Measurements from ENCODE around the gene HMCN2.
A peak's percentile ranks its signal among the peaks of the same experiment; 100 is the strongest.

HMCN2 gene

GRCh38 chr9:130451509-130452388, 186.2 kb downstream of the HMCN2 start:
- no peak for DNase-seq (ENCODE audit: low read depth)

DNA sequence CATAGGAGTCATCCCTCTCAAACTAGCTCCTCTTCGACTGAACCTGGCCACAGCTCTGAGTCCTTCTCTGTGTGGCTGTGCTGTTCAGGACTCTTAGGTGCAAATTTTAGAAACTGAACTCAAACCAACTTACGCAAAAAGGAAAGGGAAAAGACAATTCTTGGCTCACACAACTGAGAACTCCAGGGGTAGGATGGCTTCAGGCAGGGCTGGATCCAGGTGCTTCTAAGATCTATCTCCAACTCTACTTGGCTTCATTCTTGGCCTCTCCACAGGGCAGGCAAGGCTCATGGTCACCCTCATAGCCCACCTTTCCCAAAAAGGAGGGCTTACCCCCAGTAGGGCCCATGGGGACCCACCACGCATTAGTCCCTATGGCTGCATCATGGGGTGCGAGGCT, 187.3 kb downstream of the HMCN2 start:
- no peak for DNase-seq (ENCODE audit: low read depth)

GRCh38 chr9:130453487-130453886, 187.9 kb downstream of the HMCN2 start:
- no peak for DNase-seq (ENCODE audit: low read depth)

DNA sequence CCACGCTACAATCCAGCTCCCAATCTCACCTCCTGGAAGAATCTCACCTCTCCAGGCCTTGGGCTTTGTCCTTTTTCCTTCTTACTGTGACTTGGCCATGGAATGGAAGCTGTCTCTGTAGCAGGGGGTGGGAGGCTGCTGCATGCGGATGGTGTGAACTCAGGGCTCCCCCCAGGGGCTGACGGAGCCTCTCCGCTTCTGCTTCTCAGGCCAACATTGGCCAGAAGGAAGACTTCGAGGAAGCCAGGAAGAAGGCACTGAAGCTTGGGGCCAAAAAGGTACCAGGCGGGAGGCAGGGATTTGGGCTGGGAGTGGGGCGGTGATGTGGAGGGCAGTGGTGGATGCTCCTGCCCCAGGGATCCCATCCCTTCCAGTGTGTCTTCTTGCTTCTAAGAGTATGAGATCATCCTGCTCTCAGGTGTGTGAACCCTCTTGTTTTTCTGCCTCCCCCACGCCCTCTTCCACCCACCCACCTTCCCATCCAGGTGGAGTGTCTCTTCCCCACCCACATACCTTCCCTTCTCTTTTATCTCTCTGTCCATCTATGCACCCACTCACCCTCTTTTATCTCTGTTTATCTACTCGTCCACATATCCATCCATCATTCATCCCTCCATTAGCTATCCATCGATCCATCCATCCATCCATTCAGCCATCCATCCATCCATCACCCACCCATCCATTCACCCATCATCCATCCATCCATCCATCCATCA, 188.7 kb downstream of the HMCN2 start:
- DNase-seq (ENCODE audit: low read depth), result no peak

DNA sequence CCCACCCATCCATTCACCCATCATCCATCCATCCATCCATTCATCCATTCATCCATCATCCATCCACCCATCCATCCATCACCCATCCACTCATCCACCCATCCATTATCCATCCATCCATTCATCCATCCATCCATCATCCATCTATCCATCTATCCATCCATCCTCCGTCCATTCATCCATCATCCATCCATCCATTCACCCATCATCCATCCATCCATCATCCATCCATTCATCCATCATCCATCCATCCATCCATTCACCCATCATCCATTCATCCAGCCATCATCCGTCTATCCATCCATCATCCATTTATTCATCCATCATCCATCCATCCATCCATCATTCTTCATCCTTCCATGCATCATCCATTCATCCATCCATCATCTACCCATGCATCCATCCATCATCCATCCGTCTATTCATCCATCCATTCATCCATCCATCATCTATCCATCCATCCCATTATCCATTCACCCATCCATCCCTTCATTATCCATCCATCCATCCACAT, 189.3 kb downstream of the HMCN2 start:
- DNase-seq (ENCODE audit: low read depth), result no peak

DNA sequence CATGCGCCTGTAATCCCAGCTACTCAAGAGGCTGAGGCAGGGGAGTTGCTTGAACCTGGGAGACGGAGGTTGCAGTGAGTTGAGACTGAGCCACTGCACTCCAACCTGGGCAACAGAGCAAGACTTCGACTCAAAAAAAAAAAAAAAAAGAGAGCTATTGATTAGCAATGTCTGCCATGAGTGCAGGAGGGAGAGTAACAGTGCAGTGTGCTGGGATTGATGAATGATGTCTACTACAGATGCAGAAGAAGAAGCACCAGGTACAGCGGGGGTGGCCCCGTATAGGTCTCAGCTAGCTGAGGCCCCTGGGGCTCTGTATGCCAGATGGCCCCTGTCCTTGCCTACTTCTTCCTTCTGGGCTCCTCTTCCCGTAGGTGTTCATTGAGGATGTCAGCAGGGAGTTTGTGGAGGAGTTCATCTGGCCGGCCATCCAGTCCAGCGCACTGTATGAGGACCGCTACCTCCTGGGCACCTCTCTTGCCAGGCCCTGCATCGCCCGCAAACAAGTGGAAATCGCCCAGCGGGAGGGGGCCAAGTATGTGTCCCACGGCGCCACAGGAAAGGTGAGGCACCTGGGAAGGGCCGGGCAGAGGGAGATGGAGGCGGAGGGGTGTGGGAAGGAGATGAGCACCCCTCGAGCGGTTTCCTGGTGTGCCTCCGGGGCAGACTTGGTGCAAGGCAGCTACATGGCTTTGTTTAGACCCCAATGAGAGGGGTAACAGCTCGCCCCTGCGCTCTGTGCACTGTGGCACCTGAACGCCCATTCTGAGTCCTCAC, 192.7 kb downstream of the HMCN2 start:
- DNase-seq (ENCODE audit: low read depth), result no peak

DNA sequence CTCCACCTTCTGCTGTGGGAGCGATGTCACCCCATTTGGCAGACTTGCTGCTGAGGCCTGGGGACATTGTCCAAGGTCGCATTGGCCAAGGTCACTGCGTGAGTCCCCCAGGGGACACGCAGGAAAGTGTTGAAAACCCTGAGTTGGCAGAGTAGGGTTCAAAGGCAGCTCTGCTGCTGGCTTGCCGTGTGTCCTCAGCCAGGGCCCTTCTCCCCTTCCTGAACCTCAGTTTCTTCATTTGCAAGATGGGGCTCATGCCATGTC, 193.2 kb downstream of the HMCN2 start:
- no peak for DNase-seq (ENCODE audit: low read depth)

GRCh38 chr9:130459151-130459550, 193.6 kb downstream of the HMCN2 start:
- no peak for DNase-seq (ENCODE audit: low read depth)

- no peak for DNase-seq (ENCODE audit: low read depth)
Observed at GRCh38 chr9:130459941-130460669, 194.5 kb downstream of the HMCN2 start.

- peak; percentile 62 for DNase-seq (ENCODE audit: low read depth)
Observed at GRCh38 chr9:130461218-130461630, 195.7 kb downstream of the HMCN2 start.

- DNase-seq (ENCODE audit: low read depth), result no peak
Observed at GRCh38 chr9:130461731-130462130, 196.2 kb downstream of the HMCN2 start.

DNA sequence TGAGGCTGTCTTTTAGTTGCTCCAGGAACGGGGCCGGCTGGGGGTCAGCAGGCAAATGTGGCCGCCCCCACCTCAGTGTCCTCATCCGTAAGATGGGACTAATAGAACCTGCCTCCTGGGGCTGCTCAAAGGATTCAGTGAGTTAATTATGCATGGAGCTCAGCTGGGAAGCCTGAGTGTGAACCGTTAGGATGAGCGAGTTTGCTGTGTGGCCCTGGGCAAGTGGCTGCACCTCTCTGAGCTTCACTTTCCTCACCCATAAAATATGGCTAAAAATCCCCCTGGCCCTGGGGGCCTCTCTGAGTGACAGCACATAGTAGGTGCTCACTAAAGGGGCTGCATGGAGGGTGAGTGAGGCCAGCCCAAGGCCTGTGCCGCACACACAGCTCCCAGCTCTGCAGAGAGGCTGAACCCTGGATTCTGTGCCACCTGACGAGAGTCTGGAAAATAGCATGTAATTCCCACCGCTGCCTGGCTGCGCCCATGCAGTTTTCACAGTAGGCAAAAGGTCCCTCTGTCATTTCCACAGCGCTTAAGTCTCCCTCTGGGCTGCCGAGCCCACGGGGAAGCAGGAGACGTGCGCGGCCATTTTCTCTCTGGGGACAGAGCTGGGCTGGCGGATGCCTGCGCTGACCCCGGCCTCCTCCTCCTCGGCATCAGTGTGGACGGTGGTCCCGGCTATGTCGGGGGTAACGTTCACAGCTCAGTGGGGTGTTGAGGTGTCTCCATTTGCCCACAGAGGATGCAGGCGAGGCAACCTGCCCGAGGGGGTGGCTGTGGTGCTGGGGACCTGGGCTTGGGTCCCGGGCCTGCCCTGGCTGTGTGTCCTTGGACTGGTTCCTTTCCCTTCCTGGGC, 197.4 kb downstream of the HMCN2 start:
- no peak for DNase-seq (ENCODE audit: low read depth)

DNA sequence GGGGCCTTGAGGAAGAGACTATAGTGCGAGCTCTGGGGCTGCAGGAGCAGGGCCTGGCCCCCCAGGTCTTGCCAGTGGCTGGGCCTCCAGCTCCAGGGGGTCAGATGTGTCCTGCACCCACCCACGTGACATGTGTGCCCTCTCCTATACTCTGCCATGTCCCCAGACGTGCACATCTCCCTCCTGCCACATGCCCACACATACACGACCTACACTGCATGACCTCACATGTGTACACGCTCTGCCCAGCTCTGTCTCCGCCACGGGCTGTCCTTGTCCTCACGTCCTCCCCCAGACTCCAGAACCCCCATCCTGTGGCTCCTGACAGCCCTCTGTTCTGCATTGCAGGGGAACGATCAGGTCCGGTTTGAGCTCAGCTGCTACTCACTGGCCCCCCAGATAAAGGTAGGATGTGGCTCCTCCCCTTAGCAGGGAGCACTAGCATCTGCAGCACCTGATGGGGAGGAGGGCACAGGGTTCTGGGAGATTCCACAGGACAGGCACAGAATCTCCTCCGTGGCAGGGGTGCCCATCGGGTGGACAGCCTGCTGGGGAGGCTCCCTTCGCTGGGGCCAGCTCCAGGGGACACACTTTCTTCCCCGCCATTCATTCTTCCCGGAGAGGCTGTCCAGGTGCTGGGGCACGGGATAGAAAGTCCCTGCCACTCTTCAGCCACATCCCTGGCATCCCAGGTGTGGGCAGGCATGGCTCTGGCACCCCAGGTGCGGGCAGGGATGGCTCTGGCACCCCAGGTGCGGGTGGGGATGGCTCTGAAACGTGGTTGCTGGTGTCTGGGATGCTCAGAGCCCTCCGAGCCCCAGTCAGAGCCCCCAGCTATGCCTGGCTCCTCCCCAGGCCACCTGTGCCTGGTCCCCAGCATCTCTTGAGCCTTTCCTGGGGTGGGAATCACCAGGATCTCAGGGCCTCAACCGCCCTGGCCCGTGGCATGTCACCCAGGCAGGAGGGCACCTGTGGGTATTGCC, 198.5 kb downstream of the HMCN2 start:
- DNase-seq (ENCODE audit: low read depth), result no peak

GRCh38 chr9:130465383-130466096, 200.0 kb downstream of the HMCN2 start:
- DNase-seq (ENCODE audit: low read depth), result no peak

GRCh38 chr9:130466537-130467217, 201.1 kb downstream of the HMCN2 start:
- DNase-seq (ENCODE audit: low read depth), result no peak

- DNase-seq (ENCODE audit: low read depth), result no peak
Observed at GRCh38 chr9:130467316-130467715, 201.8 kb downstream of the HMCN2 start.

DNA sequence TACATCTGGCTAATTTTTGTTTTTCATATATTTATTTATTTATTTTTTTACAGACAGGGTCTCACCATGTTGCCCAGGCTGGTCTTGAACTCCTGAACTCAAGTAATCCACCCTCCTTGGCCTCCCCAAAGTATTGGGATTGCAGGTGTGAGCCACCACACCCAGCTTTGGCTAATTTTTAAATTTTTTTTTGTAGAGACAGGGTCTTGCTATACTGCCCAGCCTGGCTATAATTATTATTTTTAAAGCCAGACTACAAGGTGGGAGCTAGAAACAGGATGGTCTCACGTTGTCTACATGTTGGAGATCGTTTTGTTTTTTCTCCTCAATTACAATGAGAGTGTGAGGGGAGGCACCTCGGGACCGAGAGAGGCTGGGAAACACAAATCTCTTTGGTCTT, 203.0 kb downstream of the HMCN2 start:
- no peak for DNase-seq (ENCODE audit: low read depth)

DNA sequence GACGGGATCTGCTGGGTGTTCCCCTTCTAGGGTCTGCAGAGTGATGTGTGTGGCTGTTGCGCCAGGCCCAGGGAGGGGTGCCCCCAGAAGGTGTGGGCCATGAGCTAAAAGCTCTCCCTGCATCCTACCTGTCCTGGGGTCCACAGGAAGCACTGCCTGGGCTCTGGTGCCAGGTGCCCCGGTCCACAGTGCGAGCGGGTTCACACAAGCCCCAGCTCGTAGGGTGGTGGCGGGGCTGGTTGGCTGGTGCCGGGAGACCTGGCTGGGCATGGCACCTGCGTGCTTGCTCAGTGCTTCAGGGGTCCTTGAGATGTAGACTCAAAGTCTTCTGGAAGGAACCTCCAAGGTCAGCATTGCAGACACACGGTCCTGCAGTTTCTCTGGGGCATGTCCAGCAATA, 204.7 kb downstream of the HMCN2 start:
- no peak for DNase-seq (ENCODE audit: low read depth)

DNA sequence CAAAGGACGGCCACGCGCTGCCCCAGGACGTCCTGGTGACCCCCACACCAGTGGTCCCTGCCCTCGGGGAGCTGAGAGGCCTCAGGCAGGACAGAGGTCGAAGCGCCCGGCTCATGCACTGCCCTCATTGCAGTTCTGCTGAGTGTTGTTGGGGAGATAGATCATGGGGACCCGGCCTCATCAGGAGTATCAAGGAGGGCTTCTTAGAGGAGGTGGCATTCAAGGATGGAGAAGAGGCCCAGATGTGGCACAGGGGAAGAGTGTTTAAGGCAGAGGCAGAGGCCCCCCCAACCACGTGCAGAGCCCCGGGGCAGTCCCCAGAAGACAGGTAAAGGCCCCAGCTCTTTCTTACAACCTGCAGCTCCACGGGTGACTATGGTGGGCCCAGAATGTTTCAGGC, 205.4 kb downstream of the HMCN2 start:
- no peak for DNase-seq (ENCODE audit: low read depth)
